Brain microvascular endothelial cell (primary cell): ENCODE results near the gene PAIP2B.
"Not testable (repeated sequence)": the region's sequence is repeated elsewhere in the genome, so short reads cannot be mapped to it uniquely, and the experiment has no call there.

ENCODE experiments used
- DNase-seq: peaks from one replicate; pipeline ENCODE4 v3.0.0-alpha.2; 2020
- H3K27ac ChIP-seq: fragments of 250-450 bp; sonication (Bioruptor Pico); 2 replicates; pipeline ENCODE4 v1.5.1; 2020; ENCODE audit warnings: mild to moderate bottlenecking, moderate library complexity
- H3K27me3 ChIP-seq: fragments of 250-450 bp; sonication (Bioruptor Pico); replicated peaks from 2 replicates; pipeline ENCODE4 v1.5.1; 2020; ENCODE audit warnings: mild to moderate bottlenecking
- H3K36me3 ChIP-seq: fragments of 250-450 bp; sonication (Bioruptor Pico); replicated peaks from 2 replicates; pipeline ENCODE4 v1.5.1; 2020; ENCODE audit warnings: mild to moderate bottlenecking
- H3K4me3 ChIP-seq: 2 replicates; pipeline ENCODE4 v1.5.1; 2011; ENCODE audit warnings: low read depth, mild to moderate bottlenecking, control low read depth, low read length, moderate library complexity
- in situ Hi-C: cut with HindIII; loops from 2 replicates; pipeline ENCODE4 v1.10.0; 2017; ENCODE audit warnings: low sequenced_read_pairs, low pct_ligation_motif_present
- TF ChIP-seq, protein P1 (sequence below): IDR thresholded peaks from 2 replicates; pipeline ENCODE4 v1.5.1; 2011; ENCODE audit warnings: low read depth, mild to moderate bottlenecking, moderate library complexity, low read length, control low read depth, inconsistent platforms; ENCODE audit errors: missing control alignments

Gene PAIP2B

DNA sequence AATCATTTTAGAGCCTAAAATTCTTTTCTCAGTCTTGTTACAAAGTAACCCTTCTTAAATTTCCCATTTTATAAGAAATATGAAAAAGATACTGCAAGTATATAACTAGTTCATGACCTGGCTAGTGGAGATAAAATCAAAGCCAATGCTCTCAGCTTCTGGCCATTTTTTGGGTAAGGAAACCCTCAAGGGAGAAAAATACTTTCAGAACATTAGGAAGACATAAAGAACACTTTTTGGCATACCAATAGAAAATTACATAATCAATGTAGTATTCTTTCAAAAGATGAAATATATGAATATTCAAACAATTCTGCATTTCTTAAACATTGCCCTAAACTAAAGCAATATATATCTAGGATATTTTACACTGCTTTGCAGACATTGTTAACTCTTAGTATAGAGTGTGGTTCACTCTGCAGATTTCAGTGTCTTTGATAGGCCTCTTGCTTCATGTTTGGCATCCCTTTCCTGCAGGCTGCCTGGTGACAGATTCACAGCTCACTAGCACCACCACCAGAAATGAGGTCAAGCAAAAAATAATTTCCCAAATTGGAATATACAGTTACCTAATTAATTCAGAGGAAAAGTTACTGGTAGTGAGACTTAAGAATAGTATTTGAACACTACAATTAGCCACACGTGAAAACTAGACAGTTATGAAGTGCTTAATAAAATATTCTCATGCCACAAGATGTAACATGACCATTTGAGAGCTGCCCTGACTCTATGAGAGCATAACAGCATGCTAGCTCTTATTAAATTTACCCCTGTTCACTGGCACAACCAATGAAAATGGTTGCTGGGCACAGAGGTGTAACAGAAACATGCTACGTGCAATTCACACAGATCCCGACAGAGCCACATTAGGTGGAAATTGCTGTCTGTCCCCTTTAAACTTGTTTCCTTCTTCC lies 36.0 kb downstream of the PAIP2B start:
- in situ Hi-C loops: no loop called here
- peak; percentile 2 for DNase-seq
- H3K36me3 ChIP-seq: no peaks in the 10 kb centered on the region
- TF ChIP-seq, protein P1, sequence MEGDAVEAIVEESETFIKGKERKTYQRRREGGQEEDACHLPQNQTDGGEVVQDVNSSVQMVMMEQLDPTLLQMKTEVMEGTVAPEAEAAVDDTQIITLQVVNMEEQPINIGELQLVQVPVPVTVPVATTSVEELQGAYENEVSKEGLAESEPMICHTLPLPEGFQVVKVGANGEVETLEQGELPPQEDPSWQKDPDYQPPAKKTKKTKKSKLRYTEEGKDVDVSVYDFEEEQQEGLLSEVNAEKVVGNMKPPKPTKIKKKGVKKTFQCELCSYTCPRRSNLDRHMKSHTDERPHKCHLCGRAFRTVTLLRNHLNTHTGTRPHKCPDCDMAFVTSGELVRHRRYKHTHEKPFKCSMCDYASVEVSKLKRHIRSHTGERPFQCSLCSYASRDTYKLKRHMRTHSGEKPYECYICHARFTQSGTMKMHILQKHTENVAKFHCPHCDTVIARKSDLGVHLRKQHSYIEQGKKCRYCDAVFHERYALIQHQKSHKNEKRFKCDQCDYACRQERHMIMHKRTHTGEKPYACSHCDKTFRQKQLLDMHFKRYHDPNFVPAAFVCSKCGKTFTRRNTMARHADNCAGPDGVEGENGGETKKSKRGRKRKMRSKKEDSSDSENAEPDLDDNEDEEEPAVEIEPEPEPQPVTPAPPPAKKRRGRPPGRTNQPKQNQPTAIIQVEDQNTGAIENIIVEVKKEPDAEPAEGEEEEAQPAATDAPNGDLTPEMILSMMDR: peak; percentile 43
- no peak overlapping the region for H3K27ac ChIP-seq
- H3K4me3 ChIP-seq: no peak overlapping the region
- H3K27me3 ChIP-seq: no peaks in the 10 kb centered on the region

DNA sequence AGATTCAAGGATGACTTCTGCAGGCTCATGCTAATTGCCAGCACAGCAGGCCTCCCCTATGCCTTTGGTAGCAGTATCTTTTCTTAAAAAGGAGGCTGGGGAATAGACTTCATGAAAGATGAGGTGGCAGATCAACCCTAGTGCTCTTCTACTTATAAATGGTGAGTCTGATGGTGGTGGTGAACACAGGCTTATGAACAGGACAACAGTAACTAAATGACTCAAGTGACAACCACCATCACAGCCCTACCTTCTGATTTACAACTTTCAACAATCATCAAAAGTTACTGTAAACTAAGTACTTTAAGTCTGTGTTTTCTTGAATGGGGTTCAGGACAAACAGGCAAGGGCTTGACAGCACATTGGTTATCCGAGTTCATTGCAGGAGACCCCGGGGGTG lies 39.3 kb downstream of the PAIP2B start:
- DNase-seq: no peak
- no peak overlapping the region for H3K4me3 ChIP-seq
- H3K27me3 ChIP-seq: no peaks in the 10 kb centered on the region
- in situ Hi-C loops: no loop called here
- H3K36me3 ChIP-seq: no peaks in the 10 kb centered on the region
- no peak overlapping the region for H3K27ac ChIP-seq
- TF ChIP-seq, protein P1: no peak

DNA sequence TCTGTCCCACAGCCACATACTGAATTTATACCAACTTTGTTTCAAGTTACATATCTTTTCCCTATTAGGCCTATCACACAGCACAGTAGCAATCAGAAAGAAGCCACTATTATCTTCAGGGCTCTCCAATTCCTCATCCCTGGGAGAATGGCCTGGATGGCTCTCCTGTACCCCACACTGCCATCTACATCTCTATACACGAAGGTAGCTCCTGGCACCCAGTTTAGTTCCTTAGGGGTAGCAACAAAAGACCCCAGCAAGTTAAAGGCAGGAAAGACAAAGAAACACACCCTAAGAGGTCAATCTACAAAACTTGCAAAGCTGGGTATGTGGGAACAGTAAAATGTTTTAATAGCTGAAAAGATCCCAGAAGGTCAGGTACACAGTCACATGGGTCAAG lies 39.9 kb downstream of the PAIP2B start:
- H3K4me3 ChIP-seq: no peak overlapping the region
- H3K27me3 ChIP-seq: no peaks in the 10 kb centered on the region
- H3K27ac ChIP-seq: no peak overlapping the region
- in situ Hi-C loops: no loop called here
- TF ChIP-seq, protein P1: no peak
- H3K36me3 ChIP-seq: no peaks in the 10 kb centered on the region
- no peak for DNase-seq

DNA sequence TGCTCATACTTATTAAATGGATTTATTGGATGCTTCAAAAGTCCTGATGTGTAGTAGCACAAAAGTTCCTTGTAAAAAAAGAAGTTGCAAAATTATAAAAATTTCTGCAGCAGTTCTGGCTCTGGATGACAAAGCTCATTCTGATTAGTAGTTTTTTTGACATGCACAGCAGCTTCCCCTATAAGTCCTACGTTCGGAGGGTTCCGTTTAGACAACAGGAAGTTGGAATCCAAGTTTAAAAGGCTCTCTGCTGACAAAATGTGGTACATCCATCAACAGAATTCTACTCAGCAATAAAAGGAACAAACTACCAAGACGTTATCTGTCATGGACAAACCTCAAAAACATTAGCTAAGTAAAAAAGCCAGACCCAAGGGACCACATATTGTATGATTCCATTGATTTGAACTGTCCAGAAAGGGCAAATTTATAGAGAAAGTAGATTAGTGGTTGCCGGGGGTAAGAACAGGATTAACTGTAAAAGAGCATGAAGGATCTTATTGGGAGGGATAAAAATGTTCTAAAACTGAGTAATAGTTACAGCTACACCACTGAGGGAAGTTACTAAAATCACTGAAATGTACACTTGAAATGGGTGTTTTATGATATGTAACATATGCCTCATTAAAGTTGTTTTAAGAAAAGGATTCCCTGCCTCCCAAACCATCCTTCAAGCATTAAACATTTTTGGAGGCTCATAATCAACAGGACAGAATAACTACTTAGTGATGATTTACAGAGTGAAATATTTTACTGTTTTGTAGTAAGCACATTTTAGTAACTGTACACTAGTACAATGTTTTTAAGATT lies 43.4 kb downstream of the PAIP2B start:
- H3K27me3 ChIP-seq, H3K36me3 ChIP-seq, DNase-seq, in situ Hi-C loops, H3K4me3 ChIP-seq, H3K27ac ChIP-seq: not testable (repeated sequence)

DNA sequence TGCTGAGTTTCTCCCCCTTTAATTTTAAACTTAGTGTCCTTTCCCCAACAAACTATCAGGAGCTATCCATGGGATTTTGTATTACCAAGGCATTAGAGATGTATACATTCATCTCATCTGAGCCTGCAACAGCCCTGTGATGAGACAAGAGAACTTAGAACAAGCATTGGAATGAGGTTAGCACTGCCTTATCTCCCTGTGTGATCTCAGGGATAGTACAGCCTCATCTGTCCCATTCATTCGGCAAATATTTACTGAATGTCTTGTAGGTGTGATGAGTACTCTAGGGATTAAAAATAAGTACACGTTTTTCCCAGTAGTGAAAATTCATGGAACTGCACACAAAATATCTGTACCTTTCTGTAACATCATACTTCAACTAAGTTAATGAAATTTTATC lies 45.6 kb downstream of the PAIP2B start:
- Histone ChIP-seq H3K27ac (no peak overlapping the region), H3K4me3 (no peak overlapping the region), H3K36me3 (no peaks in the 10 kb centered on the region), H3K27me3 (no peaks in the 10 kb centered on the region)
- TF ChIP-seq, protein P1: no peak
- no peak for DNase-seq
- in situ Hi-C loops: no loop called here

DNA sequence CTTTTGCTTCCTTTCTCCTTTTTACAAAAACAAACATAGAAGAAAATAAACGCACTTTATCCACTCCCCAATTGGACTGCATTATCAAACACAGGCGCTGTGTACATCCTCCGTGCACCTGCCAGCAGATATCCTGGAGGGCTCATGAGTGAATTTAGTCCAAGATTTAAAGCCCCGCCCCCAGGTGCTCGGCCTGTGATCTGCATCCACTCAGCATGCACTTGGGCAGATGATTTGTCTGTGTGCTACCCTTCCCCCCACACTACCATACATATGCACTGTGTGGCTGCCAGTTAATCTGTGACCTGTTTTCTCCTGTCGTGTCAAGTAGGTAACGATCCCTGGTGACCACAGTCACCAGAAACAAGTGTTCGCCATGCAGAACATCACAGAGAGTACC lies 48.1 kb downstream of the PAIP2B start:
- H3K36me3 ChIP-seq, in situ Hi-C loops, H3K27ac ChIP-seq, H3K4me3 ChIP-seq, H3K27me3 ChIP-seq, DNase-seq: not testable (repeated sequence)
